IPS-11a (cell line): ENCODE measurements around the gene KHDRBS1.
"Not testable (repeated sequence)": the region's sequence is repeated elsewhere in the genome, so short reads cannot be mapped to it uniquely, and the experiment has no call there.

ENCODE experiments used
- H3K4me3 ChIP-seq: one replicate; pipeline ENCODE4 v1.5.1; 2013; ENCODE audit warnings: low read depth, low read length, control low read depth

The KHDRBS1 gene

DNA sequence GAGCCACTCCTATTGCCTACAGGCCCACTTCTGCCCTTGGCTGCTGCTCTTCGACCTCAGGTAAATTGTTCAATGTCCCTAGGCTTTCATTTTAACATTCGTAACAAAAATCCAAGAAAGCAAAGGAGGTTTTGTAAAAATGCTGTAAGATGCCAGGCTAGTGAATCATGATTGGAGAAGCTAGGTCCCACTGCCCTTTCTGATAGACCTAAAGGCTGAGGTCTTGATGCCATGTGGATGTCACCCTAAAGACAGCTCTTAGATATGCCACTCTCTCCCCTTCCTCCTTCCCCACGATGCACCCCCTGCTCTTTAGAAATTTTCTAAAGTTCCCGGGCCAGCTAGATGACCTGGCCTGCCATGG is 49.2 kb downstream of the KHDRBS1 start:
- no peak overlapping the region for H3K4me3 ChIP-seq

DNA sequence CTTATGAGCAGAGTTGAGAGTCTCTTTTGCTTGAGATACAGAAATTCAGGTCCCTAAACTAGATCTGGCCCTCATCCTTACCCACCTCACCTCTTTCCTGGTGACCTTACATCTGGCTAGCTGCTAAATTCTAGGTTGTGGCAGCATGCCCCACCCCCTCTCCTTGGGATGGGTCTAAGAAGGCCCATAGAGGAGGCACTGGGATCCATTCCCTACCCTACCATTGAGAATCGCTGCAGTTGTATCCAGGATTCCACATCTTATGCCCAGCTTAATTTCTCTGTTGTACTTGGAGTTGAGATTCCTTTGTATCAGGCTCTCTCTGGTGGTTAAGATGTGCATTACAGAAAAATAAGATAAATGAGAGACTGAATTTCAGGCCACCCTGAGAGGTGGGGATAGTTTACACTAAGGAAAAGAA is 49.6 kb downstream of the KHDRBS1 start:
- no peak overlapping the region for H3K4me3 ChIP-seq

DNA sequence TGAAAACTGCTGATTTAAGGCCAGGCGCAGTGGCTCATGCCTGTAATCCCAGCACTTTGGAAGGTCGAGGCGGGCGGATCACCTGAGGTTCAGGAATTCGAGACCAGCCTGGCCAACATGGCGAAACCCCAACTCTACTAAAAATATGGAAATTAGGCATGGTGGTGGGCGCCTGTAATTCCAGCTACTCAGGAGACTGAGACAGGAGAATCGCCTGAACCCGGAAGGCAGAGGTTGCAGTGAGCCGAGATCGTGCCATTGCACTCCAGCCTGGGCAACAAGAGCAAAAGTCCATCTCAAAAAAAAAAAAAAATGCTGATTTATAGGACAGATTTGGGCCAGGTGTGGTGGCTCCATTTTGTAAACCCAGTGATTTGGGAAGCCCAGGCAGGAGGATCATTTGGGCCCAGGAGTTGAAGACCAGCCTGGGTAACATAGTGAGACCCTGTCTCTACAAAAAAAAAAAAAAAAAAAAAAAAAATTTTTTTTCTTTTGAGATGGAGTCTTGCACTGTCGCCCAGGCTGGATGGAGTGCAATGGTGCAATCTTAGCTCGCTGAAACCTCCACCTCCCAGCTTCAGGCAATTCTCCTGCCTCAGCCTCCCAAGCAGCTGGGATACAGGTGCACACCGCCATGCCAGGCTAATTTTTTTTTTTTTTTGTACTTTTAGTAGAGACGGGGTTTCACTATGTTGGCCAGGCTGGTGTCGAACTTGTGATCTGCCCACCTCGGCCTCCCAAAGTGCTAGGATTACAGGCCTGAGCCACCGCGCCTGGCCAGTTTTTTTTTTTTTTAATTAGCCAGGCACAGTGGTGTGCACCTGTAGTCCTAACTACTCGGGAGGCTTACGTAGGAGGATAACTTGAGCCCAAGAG is 52.2 kb downstream of the KHDRBS1 start:
- not testable (repeated sequence) for H3K4me3 ChIP-seq

DNA sequence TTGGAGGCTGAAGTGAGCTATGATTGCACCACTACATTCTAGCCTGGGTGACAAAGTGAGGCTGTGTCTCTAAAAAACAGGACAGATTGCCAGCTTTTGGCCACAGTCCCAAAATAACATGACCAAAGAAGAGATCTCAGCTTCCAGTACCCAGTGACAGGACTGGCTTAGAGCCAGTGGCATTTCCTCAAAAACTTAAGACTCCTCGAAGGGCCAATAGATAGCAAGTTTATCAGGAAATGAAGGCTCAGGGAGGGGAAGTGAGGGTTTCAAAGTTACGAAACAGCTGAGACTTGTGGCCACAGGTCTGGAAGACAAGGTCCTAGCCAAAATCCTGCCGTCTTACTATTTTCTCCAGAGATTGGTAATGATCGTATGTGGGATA is 52.8 kb downstream of the KHDRBS1 start:
- H3K4me3 ChIP-seq = no peak overlapping the region

DNA sequence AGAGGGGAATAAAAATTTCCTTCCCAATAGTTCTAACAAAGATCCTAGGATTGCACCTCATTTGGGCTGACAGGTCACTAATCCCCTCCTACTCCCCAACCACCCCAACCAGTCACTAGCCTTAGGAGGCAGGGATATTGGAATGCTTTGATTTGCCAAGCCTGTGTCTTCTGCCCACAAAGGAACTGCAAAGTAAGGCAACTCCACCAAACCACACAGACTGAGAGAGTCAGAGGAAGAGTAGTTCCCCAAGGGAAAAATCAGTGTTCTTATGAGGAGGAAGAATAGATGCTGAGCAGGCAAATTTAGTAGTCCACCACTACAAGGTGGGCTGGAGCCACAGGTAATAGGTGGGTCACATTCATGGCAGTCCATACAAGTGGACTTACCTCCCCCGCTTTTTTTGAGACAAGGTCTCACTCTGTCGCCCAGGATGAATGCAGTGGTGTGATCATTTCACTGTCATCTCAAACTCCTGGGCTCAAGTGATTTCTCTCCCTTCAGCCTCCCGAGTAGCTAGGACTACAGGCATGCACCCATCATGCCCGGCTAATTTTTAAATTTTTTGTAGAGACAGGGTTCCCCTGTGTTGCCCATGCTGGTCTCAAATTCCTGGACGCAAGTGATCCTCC is 55.4 kb downstream of the KHDRBS1 start:
- H3K4me3 ChIP-seq = no peak overlapping the region

DNA sequence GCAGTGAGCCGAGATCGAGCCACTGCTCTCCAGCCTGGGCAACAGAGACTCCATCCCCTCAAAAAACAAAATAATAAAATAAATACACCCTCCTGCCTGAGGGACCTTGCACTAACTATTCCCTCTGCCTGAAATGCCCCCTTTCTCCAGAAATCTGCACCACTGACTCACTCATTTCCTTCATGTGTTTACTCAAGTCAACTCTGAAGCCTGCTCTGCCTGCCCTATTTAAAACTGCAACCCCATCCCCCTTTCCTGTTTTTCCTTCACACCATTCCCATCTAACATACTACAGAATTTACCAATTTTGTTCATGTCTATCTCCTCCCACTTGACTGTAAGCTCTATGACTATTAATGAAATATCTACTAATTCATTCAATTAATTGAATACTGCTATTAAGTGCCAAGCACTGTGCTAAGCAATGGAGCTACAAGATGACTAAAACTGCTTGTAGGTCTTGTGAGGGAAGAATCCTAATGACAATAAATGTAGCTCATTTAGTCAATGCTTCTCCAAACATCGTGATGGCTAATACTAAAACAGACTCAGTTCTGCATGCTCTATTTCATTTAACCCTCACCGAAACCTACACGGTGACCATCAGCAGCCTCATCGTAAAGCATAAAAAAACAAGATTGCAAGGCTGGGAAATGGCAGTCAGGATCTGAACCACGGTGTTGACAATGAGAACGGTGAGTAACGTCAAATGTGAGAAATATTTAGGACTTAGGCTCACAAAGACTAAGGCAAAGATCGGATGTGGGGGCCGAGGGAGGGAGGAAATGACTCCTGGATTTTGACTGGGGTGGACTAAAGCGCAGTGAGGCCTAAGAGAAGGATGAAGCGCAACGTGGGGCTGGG is 58.3 kb downstream of the KHDRBS1 start:
- H3K4me3 ChIP-seq = peak overlapping the region; percentile 92

DNA sequence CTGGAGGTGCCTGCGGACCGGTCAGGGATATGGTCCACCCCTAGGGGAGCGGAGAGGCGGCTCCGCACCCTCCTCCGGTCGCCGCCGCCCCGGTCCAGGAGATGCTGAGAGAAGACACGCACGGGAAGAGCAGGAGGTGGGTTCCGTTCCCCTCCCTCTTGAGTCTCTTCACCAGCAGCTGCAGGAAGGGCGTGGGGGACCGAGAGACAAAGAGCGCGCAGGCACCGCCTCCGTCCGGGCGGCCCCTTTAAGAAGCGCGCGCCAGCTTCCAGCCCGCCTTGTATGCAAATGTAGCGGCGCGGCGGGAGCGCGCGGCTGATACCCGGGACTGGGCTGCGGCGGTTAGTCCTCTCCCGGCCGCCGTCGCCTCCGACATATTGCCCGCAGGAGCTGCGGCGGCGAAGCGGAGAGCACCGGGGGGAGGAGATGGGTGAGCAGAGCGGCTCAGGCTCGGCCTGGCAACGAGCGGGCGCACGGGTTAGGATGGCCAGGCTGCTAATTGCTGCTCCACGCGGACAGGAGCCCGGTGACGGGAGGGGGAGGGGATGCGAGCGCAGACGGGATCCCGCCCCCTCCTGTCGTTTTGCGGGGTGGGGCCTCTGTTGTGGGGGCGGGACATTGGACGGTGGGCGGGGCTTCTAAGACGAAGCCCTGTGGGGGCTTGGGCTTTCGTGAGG is 59.1 kb downstream of the KHDRBS1 start, which contains the start of gene TMEM39B:
Gene TMEM39B (plus strand): TSS at position 318 of the 677 bp plus-strand sequence. CDS start 109 bp downstream, at position 427.
- H3K4me3 ChIP-seq = peak within 1 kb of the TSS; percentile 92

DNA sequence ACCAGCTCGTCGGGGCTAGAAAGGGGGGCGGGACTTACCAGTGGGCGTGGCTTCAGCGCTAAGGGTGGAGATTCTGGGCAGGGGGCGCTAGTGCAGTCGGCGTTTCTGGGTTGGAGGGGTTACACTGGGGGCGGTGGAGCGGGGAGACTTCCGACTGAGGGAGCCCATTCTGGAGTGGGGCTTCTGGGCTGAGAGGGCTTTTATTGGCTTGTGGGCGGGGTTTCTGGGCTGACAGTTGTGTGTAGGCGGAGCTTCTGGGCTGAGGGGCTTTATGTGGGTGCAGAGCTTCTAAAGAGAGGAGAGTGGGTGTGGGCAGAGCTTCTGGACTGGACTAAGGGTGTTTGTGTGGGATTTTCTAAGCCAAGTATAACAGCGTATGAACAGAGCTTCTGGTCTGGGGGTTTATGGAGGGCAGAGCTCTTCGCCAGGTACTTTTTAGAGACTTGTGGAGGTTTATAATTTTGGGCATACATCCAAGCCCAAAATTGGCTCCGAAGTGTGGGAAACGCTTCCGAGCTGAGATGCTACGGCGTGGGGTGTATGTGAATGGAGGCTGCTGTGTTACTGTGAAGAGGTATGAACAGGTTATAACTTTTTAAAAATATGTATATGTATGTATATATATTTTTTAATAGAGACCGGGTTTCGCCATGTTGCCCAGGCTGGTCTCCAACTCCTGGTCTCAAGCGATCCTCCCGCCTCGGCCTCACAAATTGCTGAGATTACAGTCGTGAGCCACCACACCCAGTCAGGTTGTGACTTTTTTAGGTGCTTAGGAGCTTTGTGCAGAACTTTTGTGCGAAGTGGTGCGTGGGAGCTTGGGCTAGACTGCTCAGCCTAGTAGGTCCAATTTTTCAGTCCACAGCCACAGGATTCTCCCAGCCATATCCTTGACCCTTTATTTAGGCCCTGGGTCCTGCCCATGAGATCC is 59.9 kb downstream of the KHDRBS1 start:
- H3K4me3 ChIP-seq = peak overlapping the region; percentile 92

DNA sequence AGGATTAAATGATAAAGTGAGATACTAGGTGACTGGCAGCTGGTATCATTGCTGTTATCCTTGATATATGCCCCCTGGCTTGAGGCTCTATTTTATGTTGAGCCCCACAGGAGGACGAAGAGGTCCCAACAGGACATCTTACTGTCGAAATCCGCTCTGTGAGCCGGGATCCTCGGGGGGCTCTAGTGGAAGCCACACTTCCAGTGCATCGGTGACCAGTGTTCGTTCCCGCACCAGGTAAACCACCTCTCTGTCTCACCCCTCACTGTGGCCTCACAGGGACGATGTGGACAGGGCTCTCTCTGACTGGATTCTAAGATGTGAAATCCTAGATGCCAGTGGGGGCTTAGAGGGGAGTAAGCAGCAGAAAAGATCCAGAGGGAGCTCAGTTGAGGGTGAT is 61.2 kb downstream of the KHDRBS1 start:
- H3K4me3 ChIP-seq = no peak overlapping the region

DNA sequence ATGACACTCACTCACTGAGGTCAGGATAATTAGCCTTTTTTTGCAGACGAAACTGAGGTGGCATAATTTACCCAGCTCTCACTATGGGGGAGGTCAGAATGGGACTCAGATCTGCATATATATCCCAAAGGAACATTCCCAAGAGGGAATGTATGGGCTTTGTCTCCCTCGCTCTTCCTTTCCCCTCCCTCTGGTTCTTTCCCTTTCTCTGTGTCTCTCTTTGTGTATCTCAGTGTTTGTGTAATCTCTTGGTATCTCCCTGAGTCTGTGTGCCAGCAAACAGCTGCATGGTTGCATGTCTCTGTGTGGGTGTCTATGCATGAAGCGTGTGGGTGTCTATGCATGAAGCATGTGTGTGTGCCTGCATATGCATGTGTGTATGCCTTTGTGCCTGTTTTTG is 63.8 kb downstream of the KHDRBS1 start:
- H3K4me3 ChIP-seq = no peak overlapping the region

DNA sequence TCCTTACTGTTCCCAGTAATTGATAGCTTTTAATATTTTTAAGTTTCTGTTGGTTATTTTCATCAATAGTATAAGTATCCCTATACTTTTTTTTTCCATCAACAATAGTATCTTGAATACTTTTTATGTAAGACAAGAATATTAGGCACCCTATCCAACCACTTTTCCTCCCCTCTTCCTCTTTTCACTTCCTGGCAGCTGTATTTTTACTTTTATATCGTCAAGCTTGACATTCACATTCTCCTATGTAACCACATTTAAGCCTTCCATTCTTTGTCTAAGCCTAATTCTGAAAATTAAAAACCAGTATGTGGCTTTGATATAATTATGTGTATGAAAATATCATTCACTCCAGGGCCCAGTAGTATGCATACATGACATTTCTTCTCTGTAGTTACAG is 68.4 kb downstream of the KHDRBS1 start:
- H3K4me3 ChIP-seq = no peak overlapping the region

DNA sequence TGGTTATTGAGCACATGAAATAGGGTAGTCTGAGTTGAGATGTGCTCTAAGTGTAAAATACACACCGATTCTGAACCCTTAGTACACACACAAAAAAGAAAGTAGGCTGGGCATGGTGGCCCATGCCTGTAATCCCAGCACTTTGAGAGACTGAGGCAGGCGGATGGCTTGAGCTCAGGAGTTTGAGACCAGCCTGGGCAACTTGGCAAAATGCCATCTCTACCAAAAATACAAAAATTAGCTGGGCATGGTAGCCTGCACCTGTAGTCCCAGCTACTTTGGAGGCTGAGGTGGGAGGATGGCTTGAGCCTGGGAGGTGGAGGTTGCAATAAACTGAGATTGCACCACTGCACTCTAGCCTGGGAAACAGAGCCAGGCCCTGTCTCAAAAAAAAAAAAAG is 72.7 kb downstream of the KHDRBS1 start:
- not testable (repeated sequence) for H3K4me3 ChIP-seq

DNA sequence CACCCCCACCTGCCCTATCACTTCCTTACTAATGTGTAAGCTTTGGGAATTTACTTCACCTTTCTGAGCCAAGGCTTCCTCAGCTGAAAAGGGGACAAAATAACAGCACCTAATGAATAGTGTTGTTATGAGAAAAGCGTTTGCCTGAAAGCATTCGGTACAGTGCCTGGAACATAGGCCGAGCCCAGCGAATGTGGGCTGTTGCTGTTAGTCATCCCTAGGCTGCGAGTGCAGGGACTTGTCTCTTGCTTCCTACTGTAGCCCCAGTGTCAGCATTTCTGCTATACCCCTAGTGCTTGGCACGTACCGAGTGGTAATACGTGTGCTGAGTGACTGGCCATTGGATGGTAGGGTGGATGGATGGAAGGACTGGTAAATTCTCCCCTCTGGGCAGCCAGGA is 77.5 kb downstream of the KHDRBS1 start:
- H3K4me3 ChIP-seq = no peak overlapping the region

DNA sequence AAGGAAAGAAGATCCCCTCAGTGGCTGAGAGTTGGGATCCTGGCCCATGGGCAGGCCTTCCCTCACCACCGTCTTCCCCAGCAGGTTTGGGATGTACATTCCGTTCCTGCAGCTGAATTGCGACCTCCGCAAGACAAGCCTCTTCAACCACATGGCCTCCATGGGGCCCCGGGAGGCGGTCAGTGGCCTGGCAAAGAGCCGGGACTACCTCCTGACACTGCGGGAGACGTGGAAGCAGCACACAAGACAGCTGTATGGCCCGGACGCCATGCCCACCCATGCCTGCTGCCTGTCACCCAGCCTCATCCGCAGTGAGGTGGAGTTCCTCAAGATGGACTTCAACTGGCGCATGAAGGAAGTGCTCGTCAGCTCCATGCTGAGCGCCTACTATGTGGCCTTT is 77.9 kb downstream of the KHDRBS1 start:
- H3K4me3 ChIP-seq = no peak overlapping the region
